Measurements from ENCODE around the gene LMO7. TPM values are rescaled to one million over a fixed set of nuclear protein-coding genes. Genes with fewer than 3 reads are reported as not detected.

The LMO7 gene
- total and polyA plus RNA-seq, 2 of the 8 experiments (the other 6 are each of a cell fraction or from before 2014, with no cell fraction given), result 8.1 to 28.3 TPM

DNA sequence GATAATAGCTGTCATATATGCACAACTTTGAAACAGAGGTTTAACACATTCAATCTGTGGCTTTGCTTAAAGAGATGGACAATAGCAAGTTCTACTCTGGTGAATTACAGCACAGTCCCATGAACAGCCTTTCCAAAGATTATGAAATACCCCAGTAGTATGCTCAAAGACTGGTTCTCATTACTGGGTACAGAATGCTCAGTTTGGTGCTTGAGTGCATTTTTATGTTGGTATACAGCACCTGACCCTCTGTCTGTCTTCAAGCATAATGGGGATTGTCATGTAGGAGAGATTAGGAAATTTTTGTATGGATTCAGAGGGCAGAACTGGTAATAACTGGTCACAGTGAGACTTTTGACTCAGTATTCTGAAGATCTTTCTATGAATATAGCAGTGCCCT lies 7.6 kb downstream of the LMO7 start:
- DNase-seq (ENCODE audit: low read depth in 1 of 2, low spot score in 2 of 2), result no peak
- Histone ChIP-seq H2AFZ (ENCODE audit: low read length) (no peak overlapping the region), H3K9me3 (ENCODE audit: insufficient read depth in 2 of 2, low read depth in 1 of 2, low read length in 1 of 2) (no peaks in the 10 kb centered on the region), H4K8ac (ENCODE audit: extremely low read depth, insufficient read depth, low read length) (no peak overlapping the region), H3K27me3 (replicated peaks in 1 of 4; ENCODE audit: control insufficient read depth in 3 of 4, extremely low read depth in 1 of 4, insufficient read depth in 3 of 4, low read length in 3 of 4) (peaks cover 0 to under 1% (median under 1%) of the 10 kb centered on the region in 4 experiments; a peak in 2 of 7 replicates), H4K5ac (ENCODE audit: insufficient read length, low read depth, low read length) (no peak overlapping the region), H3K9ac (replicated peaks in 1 of 4; ENCODE audit: extremely low read depth in 1 of 4, low read depth in 3 of 4, low read length in 3 of 4) (no peak overlapping the region), H3K18ac (ENCODE audit: extremely low read depth, low read length) (no peak overlapping the region), H3K79me2 (ENCODE audit: control insufficient read depth in 1 of 2, insufficient read depth in 2 of 2, low read length in 2 of 2) (no peaks in the 10 kb centered on the region), H3K79me1 (ENCODE audit: low read depth, low read length) (no peaks in the 10 kb centered on the region), H2BK20ac (ENCODE audit: low read length) (no peak overlapping the region), H3K4me1 (replicated peaks in 1 of 4; ENCODE audit: control insufficient read depth in 3 of 4, insufficient read depth in 4 of 4, low read length in 3 of 4) (peaks cover 0 to 6% (median 3%) of the 10 kb centered on the region in 4 experiments; a peak in 4 of 7 replicates), H2BK120ac (replicated peaks; ENCODE audit: low read depth, low read length) (no peak overlapping the region), H3K4ac (replicated peaks; ENCODE audit: insufficient read length, low read depth, low read length) (no peak overlapping the region), H3K4me3 (ENCODE audit: extremely low read depth in 1 of 4, insufficient read depth in 2 of 4, low read depth in 3 of 4, low read length in 4 of 4) (no peak overlapping the region), H4K20me1 (replicated peaks in 1 of 2; ENCODE audit: control insufficient read depth in 1 of 2, insufficient read depth in 2 of 2, low read length in 2 of 2) (peaks cover 0 to 2% of the 10 kb centered on the region in 2 experiments), H3K36me3 (ENCODE audit: control insufficient read depth in 2 of 4, insufficient read depth in 4 of 4, low read length in 3 of 4) (no peaks in the 10 kb centered on the region), H2AK5ac (ENCODE audit: low read depth, low read length) (no peak overlapping the region), H2BK15ac (ENCODE audit: low read length) (no peak overlapping the region), H2BK12ac (ENCODE audit: low read depth, low read length) (no peak overlapping the region), H3K27ac (ENCODE audit: low read depth, low read length) (no peak overlapping the region), H3K23me2 (ENCODE audit: low read depth, low read length) (no peaks in the 10 kb centered on the region), H3K4me2 (ENCODE audit: insufficient read depth in 1 of 2, low read depth in 2 of 2, low read length in 2 of 2) (no peak overlapping the region), H2BK5ac (ENCODE audit: low read depth, low read length) (no peak overlapping the region), H3K23ac (ENCODE audit: insufficient read length) (no peak overlapping the region), H3K14ac (ENCODE audit: insufficient read length) (no peak overlapping the region), H3K56ac (replicated peaks; ENCODE audit: insufficient read length, low read depth, low read length) (no peak overlapping the region), H4K91ac (replicated peaks; ENCODE audit: insufficient read length, low read length) (no peak overlapping the region)
- TF ChIP-seq KDM1A (IDR thresholded peaks at IDR 0.05; ENCODE audit: borderline replicate concordance, low read length), result no peak
- no peak for TF ChIP-seq NRF1 (IDR thresholded peaks at IDR 0.05; ENCODE audit: low read depth, low read length)
- no peak for TF ChIP-seq CREB1 (IDR thresholded peaks at IDR 0.05)
- no peak for TF ChIP-seq TCF12 (IDR thresholded peaks at IDR 0.05; ENCODE audit: low read depth, low read length)
- TF ChIP-seq SIRT6 (IDR thresholded peaks at IDR 0.05; ENCODE audit: low read length), result no peak
- no peak for TF ChIP-seq EZH2 (IDR thresholded peaks at IDR 0.05; ENCODE audit: low read depth, low read length, severe bottlenecking)
- TF ChIP-seq, protein P1, sequence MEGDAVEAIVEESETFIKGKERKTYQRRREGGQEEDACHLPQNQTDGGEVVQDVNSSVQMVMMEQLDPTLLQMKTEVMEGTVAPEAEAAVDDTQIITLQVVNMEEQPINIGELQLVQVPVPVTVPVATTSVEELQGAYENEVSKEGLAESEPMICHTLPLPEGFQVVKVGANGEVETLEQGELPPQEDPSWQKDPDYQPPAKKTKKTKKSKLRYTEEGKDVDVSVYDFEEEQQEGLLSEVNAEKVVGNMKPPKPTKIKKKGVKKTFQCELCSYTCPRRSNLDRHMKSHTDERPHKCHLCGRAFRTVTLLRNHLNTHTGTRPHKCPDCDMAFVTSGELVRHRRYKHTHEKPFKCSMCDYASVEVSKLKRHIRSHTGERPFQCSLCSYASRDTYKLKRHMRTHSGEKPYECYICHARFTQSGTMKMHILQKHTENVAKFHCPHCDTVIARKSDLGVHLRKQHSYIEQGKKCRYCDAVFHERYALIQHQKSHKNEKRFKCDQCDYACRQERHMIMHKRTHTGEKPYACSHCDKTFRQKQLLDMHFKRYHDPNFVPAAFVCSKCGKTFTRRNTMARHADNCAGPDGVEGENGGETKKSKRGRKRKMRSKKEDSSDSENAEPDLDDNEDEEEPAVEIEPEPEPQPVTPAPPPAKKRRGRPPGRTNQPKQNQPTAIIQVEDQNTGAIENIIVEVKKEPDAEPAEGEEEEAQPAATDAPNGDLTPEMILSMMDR (IDR thresholded peaks at IDR 0.05; ENCODE audit: control extremely low read depth in 1 of 3, insufficient read depth in 1 of 3, low read depth in 1 of 3, low read length in 3 of 3), result no peak
- TF ChIP-seq TEAD4 (IDR thresholded peaks at IDR 0.05; ENCODE audit: low read depth, low read length), result no peak
- TF ChIP-seq KDM4A (IDR thresholded peaks at IDR 0.05; ENCODE audit: low read depth, low read length, severe bottlenecking), result no peak
- TF ChIP-seq RNF2 (IDR thresholded peaks at IDR 0.05; ENCODE audit: borderline replicate concordance, low read depth, low read length, missing control alignments, poor library complexity, severe bottlenecking), result no peak
- CTCF ChIA-PET (ENCODE audit: partially characterized antibody), result interaction anchor here (1.0 to 1.5 kb wide), 2 partner anchors 41 to 43 kb away, joined by 3 to 4 read pairs; no protein-coding TSS in a partner anchor
- no peak for FAIRE-seq
- POLR2A ChIA-PET (ENCODE audit: partially characterized antibody), result no interaction called here
